Naive thymus-derived CD4-positive, alpha-beta T cell (primary cell): Measurements from ENCODE around the gene PFN3. TPM values are rescaled to one million over a fixed set of nuclear protein-coding genes. Genes with fewer than 3 reads are reported as not detected.

Experiments
- ATAC-seq: fragments of 150-1000 bp; cut with Tn5 transposase; 2 replicates; pipeline ENCODE4 v1.10.0; 2021; ENCODE audit warnings: mild to moderate bottlenecking, moderate library complexity
- CTCF ChIA-PET: fragments of 350-600 bp; sonication (Branson Sonifier 250); formaldehyde crosslinking; loops from one replicate; lab custom pipeline; 2021; ENCODE audit warnings: antibody characterized with exemption; lab: Charles Lee
- POLR2A ChIA-PET: fragments of 350-600 bp; sonication (Branson Sonifier 250); formaldehyde crosslinking; loops from one replicate; lab custom pipeline; 2021; ENCODE audit warnings: antibody characterized with exemption, inconsistent platforms; lab: Charles Lee
- DNase-seq, 9 donors: peaks; one replicate each; pipeline versions ENCODE4 v3.0.0 to v3.0.0-alpha.2; 2020 to 2022; ENCODE audit warnings: mixed read lengths in 1 of 9
- H3K27ac ChIP-seq: one replicate; pipeline ENCODE4 v1.7.0; 2013; ENCODE audit warnings: mild to moderate bottlenecking, low read depth, low read length, moderate library complexity
- H3K27me3 ChIP-seq, 2 donors: one replicate each; pipeline ENCODE4 v1.7.0; 2013; ENCODE audit warnings: low read length in 2 of 2, mild to moderate bottlenecking in 2 of 2, moderate library complexity in 2 of 2; ENCODE audit not compliant: control insufficient read depth in 2 of 2, insufficient read depth in 2 of 2
- H3K36me3 ChIP-seq, 3 experiments: 1 replicate in 2 of 3; 2 replicates in 1 of 3; pipeline ENCODE4 v1.7.0; 2013; ENCODE audit warnings: low read length in 3 of 3, mild to moderate bottlenecking in 3 of 3, moderate library complexity in 1 of 3; ENCODE audit not compliant: insufficient read depth in 3 of 3, control insufficient read depth in 2 of 3
- H3K4me1 ChIP-seq, 2 donors: one replicate each; pipeline ENCODE4 v1.7.0; 2013; ENCODE audit warnings: low read length in 2 of 2, mild to moderate bottlenecking in 2 of 2, moderate library complexity in 1 of 2; ENCODE audit not compliant: control insufficient read depth in 2 of 2, insufficient read depth in 2 of 2
- H3K4me3 ChIP-seq: 2 replicates; pipeline ENCODE4 v1.7.0; 2013; ENCODE audit warnings: mild to moderate bottlenecking, low read length
- H3K9me3 ChIP-seq, 3 experiments: 1 replicate in 2 of 3; 2 replicates in 1 of 3; pipeline ENCODE4 v1.7.0; 2013; ENCODE audit warnings: low read length in 3 of 3; ENCODE audit not compliant: control insufficient read depth in 2 of 3
- H3K27ac Mint-ChIP-seq, 9 donors: one replicate each; pipeline ENCODE4 v1.8.0; 2020 to 2022; ENCODE audit warnings: mixed read lengths in 9 of 9, mild to moderate bottlenecking in 8 of 9, moderate library complexity in 5 of 9, inconsistent platforms in 2 of 9
- H3K27me3 Mint-ChIP-seq, 5 donors: one replicate each; pipeline ENCODE4 v1.8.0; 2021 to 2022; ENCODE audit warnings: mixed read lengths in 5 of 5, mild to moderate bottlenecking in 1 of 5
- H3K36me3 Mint-ChIP-seq, 5 donors: one replicate each; pipeline ENCODE4 v1.8.0; 2020 to 2022; ENCODE audit warnings: mixed read lengths in 5 of 5, mild to moderate bottlenecking in 3 of 5, inconsistent platforms in 1 of 5
- H3K4me1 Mint-ChIP-seq, 7 donors: one replicate each; pipeline ENCODE4 v1.8.0; 2020 to 2022; ENCODE audit warnings: mixed read lengths in 7 of 7, mild to moderate bottlenecking in 3 of 7, inconsistent platforms in 1 of 7
- H3K4me3 Mint-ChIP-seq, 10 donors: one replicate each; pipeline ENCODE4 v1.8.0; 2020 to 2022; ENCODE audit warnings: mild to moderate bottlenecking in 10 of 10, mixed read lengths in 10 of 10, moderate library complexity in 6 of 10, inconsistent platforms in 2 of 10
- H3K9me3 Mint-ChIP-seq, 11 donors: one replicate each; pipeline ENCODE4 v1.8.0; 2020 to 2022; ENCODE audit warnings: mixed read lengths in 11 of 11, mild to moderate bottlenecking in 4 of 11, inconsistent platforms in 1 of 11, moderate library complexity in 1 of 11
- intact Hi-C, 2 donors: fragments of 100-400 bp; cut with micrococcal nuclease; formaldehyde crosslinking; loops; one replicate each; pipeline ENCODE4 v1.15.1; 2023
- polyA plus RNA-seq, 2 donors: library from polyadenylated mRNA; unstranded; fragments of 300-500 nt; fragmentation: Illumina TruSeq; gene quantifications; one replicate each; pipeline ENCODE4 v1.2.3, GENCODE V29; 2021
- total RNA-seq, 6 experiments: library from RNA in 5 of 6; stranded (reverse) in 5 of 6; gene quantifications; 1 replicate in 5 of 6; 2 replicates in 1 of 6; pipeline ENCODE4 v1.2.3 and lab custom pipeline; 2021 to 2026

Gene PFN3
- total and polyA plus RNA-seq, 7 experiments from 2014 or later, result not detected

GRCh38 chr5:177373806-177374205, 26.7 kb downstream of the PFN3 start:
- peak overlapping the region; percentile 76 for H3K27ac ChIP-seq
- H3K27me3 ChIP-seq, result no peaks in the 10 kb centered on the region
- peaks cover 8 to 32% (median 15%) of the 10 kb centered on the region in 3 experiments for H3K36me3 ChIP-seq
- H3K36me3 Mint-ChIP-seq, result peaks cover 5 to 29% (median 9%) of the 10 kb centered on the region in 5 donors
- H3K9me3 ChIP-seq, result no peaks in the 10 kb centered on the region
- intact Hi-C loops, result loop anchor here (1.0 to 2.0 kb wide), 2 partner anchors 15 to 16 kb away; no protein-coding TSS in a partner anchor
- ChIA-PET CTCF (interaction anchor here (0.9 to 6.0 kb wide), 8 partner anchors 9 to 82 kb away, joined by 3 to 75 read pairs (median 5); partner anchors contain the start of genes MXD3 and SLC34A1), POLR2A (interaction anchor here (0.9 to 7.3 kb wide), 8 partner anchors 11 to 81 kb away, joined by 3 to 123 read pairs (median 20); partner anchors contain the start of genes GRK6, RGS14 and SLC34A1)
- H3K9me3 Mint-ChIP-seq, result no peaks in the 10 kb centered on the region
- H3K4me1 Mint-ChIP-seq, result peaks cover 48 to 84% (median 65%) of the 10 kb centered on the region in 7 donors
- peak overlapping the region; percentile 16 to 85 (median 64) for H3K4me3 Mint-ChIP-seq
- ATAC-seq, result no peak
- peak overlapping the region; percentile 26 to 94 (median 90) for H3K27ac Mint-ChIP-seq
- H3K4me1 ChIP-seq, result peaks cover 36 to 70% of the 10 kb centered on the region in 2 donors
- no peak for DNase-seq
- no peak overlapping the region for H3K4me3 ChIP-seq
- no peaks in the 10 kb centered on the region for H3K27me3 Mint-ChIP-seq

GRCh38 chr5:177372910-177373309, 27.6 kb downstream of the PFN3 start:
- Histone ChIP-seq H3K4me1 (peaks cover 36 to 75% of the 10 kb centered on the region in 2 donors), H3K27me3 (no peaks in the 10 kb centered on the region), H3K36me3 (peaks cover 16 to 40% (median 21%) of the 10 kb centered on the region in 3 experiments), H3K9me3 (no peaks in the 10 kb centered on the region), H3K4me3 (peak overlapping the region; percentile 43), H3K27ac (peak overlapping the region; percentile 76)
- peak overlapping the region; percentile 64 to 86 (median 82) for H3K4me3 Mint-ChIP-seq
- H3K4me1 Mint-ChIP-seq, result peaks cover 55 to 87% (median 74%) of the 10 kb centered on the region in 7 donors
- POLR2A ChIA-PET, result interaction anchor here (0.7 to 7.3 kb wide), 12 partner anchors 11 to 82 kb away, joined by 3 to 123 read pairs (median 11); partner anchors contain the start of genes GRK6, LMAN2, RGS14 and SLC34A1
- H3K9me3 Mint-ChIP-seq, result no peaks in the 10 kb centered on the region
- ATAC-seq (peak; percentile 20), DNase-seq (no peak)
- H3K36me3 Mint-ChIP-seq, result peaks cover 12 to 36% (median 14%) of the 10 kb centered on the region in 5 donors
- H3K27ac Mint-ChIP-seq, result peak overlapping the region; percentile 40 to 95 (median 90)
- no peaks in the 10 kb centered on the region for H3K27me3 Mint-ChIP-seq
- CTCF ChIA-PET, result interaction anchor here (0.6 to 6.0 kb wide), 14 partner anchors 10 to 93 kb away, joined by 3 to 75 read pairs (median 8); partner anchors contain the start of genes LMAN2, MXD3, RGS14 and SLC34A1
- intact Hi-C loops, result loop anchor here (1.0 to 2.0 kb wide), 4 partner anchors 16 to 61 kb away; partner anchors contain the start of gene RGS14 (in 1 of the 2)

GRCh38 chr5:177372034-177372896, 28.2 kb downstream of the PFN3 start:
- peaks cover 12 to 36% (median 14%) of the 10 kb centered on the region in 5 donors for H3K36me3 Mint-ChIP-seq
- ATAC-seq (peak; percentile 39), DNase-seq (peak in 1 of 9 donors; percentile 32)
- peak overlapping the region; percentile 64 to 86 (median 82) for H3K4me3 Mint-ChIP-seq
- no peaks in the 10 kb centered on the region for H3K9me3 Mint-ChIP-seq
- H3K27ac ChIP-seq, result peak overlapping the region; percentile 76
- peaks cover 16 to 47% (median 21%) of the 10 kb centered on the region in 3 experiments for H3K36me3 ChIP-seq
- peak overlapping the region; percentile 40 to 95 (median 90) for H3K27ac Mint-ChIP-seq
- H3K9me3 ChIP-seq, result no peaks in the 10 kb centered on the region
- H3K4me3 ChIP-seq, result peak overlapping the region; percentile 43
- H3K27me3 Mint-ChIP-seq, result no peaks in the 10 kb centered on the region
- H3K27me3 ChIP-seq, result no peaks in the 10 kb centered on the region
- CTCF ChIA-PET, result interaction anchor here (0.7 to 6.0 kb wide), 13 partner anchors 8 to 94 kb away, joined by 3 to 75 read pairs (median 10); partner anchors contain the start of genes LMAN2, RGS14 and SLC34A1
- intact Hi-C loops, result loop anchor here (1.0 to 2.0 kb wide), 3 partner anchors 15 to 60 kb away; partner anchors contain the start of gene RGS14 (in 1 of the 2)
- peaks cover 36 to 75% of the 10 kb centered on the region in 2 donors for H3K4me1 ChIP-seq
- H3K4me1 Mint-ChIP-seq, result peaks cover 55 to 83% (median 69%) of the 10 kb centered on the region in 7 donors
- POLR2A ChIA-PET, result interaction anchor here (0.6 to 7.3 kb wide), 15 partner anchors 12 to 83 kb away, joined by 3 to 123 read pairs (median 5); partner anchors contain the start of genes GRK6, LMAN2, PRR7 and RGS14

GRCh38 chr5:177371120-177372033, 29.1 kb downstream of the PFN3 start:
- Histone ChIP-seq H3K27ac (peak overlapping the region; percentile 76), H3K4me1 (peaks cover 36 to 69% of the 10 kb centered on the region in 2 donors), H3K4me3 (peak overlapping the region; percentile 43), H3K27me3 (no peaks in the 10 kb centered on the region), H3K9me3 (no peaks in the 10 kb centered on the region), H3K36me3 (peaks cover 20 to 56% (median 23%) of the 10 kb centered on the region in 3 experiments)
- intact Hi-C loops, result loop anchor here (1.0 to 2.0 kb wide), 4 partner anchors 14 to 59 kb away; partner anchors contain the start of genes LMAN2 (in 1 of the 2) and RGS14 (in 1 of the 2)
- peaks cover 12 to 40% (median 16%) of the 10 kb centered on the region in 5 donors for H3K36me3 Mint-ChIP-seq
- DNase-seq (no peak), ATAC-seq (no peak)
- ChIA-PET POLR2A (interaction anchor here (1.1 to 7.3 kb wide), 14 partner anchors 13 to 84 kb away, joined by 3 to 123 read pairs (median 9); partner anchors contain the start of genes GRK6, LMAN2, PRR7 and RGS14), CTCF (interaction anchor here (0.5 to 6.0 kb wide), 19 partner anchors 7 to 1007 kb away, joined by 3 to 75 read pairs (median 7); partner anchors contain the start of genes LMAN2, RGS14 and SLC34A1)
- H3K27ac Mint-ChIP-seq, result peak overlapping the region; percentile 15 to 94 (median 86)
- no peaks in the 10 kb centered on the region for H3K9me3 Mint-ChIP-seq
- H3K4me1 Mint-ChIP-seq, result peaks cover 55 to 79% (median 72%) of the 10 kb centered on the region in 7 donors
- peak overlapping the region; percentile 27 to 86 (median 73) for H3K4me3 Mint-ChIP-seq
- no peaks in the 10 kb centered on the region for H3K27me3 Mint-ChIP-seq

- no peak overlapping the region for H3K4me3 ChIP-seq
- CTCF ChIA-PET, result interaction anchor here (0.5 to 6.0 kb wide), 17 partner anchors 8 to 1006 kb away, joined by 3 to 75 read pairs (median 7); partner anchors contain the start of genes LMAN2, RGS14 and SLC34A1
- no peaks in the 10 kb centered on the region for H3K9me3 Mint-ChIP-seq
- no peaks in the 10 kb centered on the region for H3K27me3 Mint-ChIP-seq
- peak overlapping the region; percentile 76 for H3K27ac ChIP-seq
- peaks cover 24 to 64% (median 25%) of the 10 kb centered on the region in 3 experiments for H3K36me3 ChIP-seq
- peak overlapping the region in 7 of 9 donors; percentile 33 to 94 (median 86) for H3K27ac Mint-ChIP-seq
- H3K36me3 Mint-ChIP-seq, result peaks cover 12 to 44% (median 18%) of the 10 kb centered on the region in 5 donors
- H3K4me3 Mint-ChIP-seq, result peak overlapping the region in 7 of 10 donors; percentile 20 to 79 (median 64)
- POLR2A ChIA-PET, result interaction anchor here (0.7 to 7.3 kb wide), 17 partner anchors 12 to 84 kb away, joined by 3 to 123 read pairs (median 5); partner anchors contain the start of genes GRK6, LMAN2, PRR7 and RGS14
- H3K4me1 ChIP-seq, result peaks cover 36 to 73% of the 10 kb centered on the region in 2 donors
- intact Hi-C loops, result loop anchor here (1.0 to 2.0 kb wide), 5 partner anchors 8 to 127 kb away; partner anchors contain the start of genes LMAN2 (in 1 of the 2) and PDLIM7 (in 1 of the 2)
- H3K27me3 ChIP-seq, result no peaks in the 10 kb centered on the region
- peak; percentile 90 for ATAC-seq
- H3K9me3 ChIP-seq, result no peaks in the 10 kb centered on the region
- H3K4me1 Mint-ChIP-seq, result peaks cover 51 to 80% (median 70%) of the 10 kb centered on the region in 7 donors
- DNase-seq, result peak in 7 of 9 donors; percentile 36 to 74 (median 65)
Measured at GRCh38 chr5:177370488-177371119, 29.9 kb downstream of the PFN3 start.
